ENCODE measurements around the gene MAP2. TPM values are rescaled to one million over a fixed set of nuclear protein-coding genes. Genes with fewer than 3 reads are reported as not detected.

MAP2 gene
- total and polyA plus RNA-seq, 2 donors (not counting 3 experiments of a cell fraction or from before 2014, with no cell fraction given): 19.4 to 46.1 TPM

DNA sequence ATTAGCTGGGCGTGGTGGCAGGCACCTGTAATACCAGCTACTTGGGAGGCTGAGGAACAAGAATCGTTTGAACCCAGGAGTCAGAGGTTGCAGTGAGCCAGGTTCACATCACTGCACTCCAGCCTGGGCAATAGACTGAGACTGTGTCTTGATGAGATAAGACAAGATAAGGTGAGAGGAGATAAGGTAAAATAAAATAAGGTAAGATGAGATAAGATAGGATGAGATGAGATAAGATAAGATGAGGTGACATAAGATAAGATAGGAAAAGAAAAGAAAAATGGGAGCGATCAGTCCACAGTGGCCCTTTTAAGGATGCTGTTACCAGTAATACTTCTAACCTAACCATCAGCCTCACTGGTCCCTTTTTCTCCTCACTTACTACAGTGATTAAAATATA, 213.4 kb downstream of the MAP2 start:
- dilution Hi-C loops (cut with MboI; ENCODE audit: extremely low pct_ligation_motif_present, low sequenced_read_pairs) (no loop called here), intact Hi-C loops (cut with micrococcal nuclease) (no loop called here)
- no TSS peak for BruUV-seq (replicated peaks)
- Histone ChIP-seq H3K27me3 (ENCODE audit: control insufficient read depth in 2 of 2, insufficient read depth in 2 of 2, low read length in 2 of 2) (no peaks in the 10 kb centered on the region), H3K79me2 (ENCODE audit: control insufficient read depth, insufficient read depth, low read length) (no peaks in the 10 kb centered on the region), H3K27ac (ENCODE audit: insufficient read depth, low read depth, low read length) (no peak overlapping the region), H3K4me1 (ENCODE audit: control insufficient read depth, extremely low read depth, insufficient read depth, low read length) (peaks cover 13% of the 10 kb centered on the region), H3K4me2 (ENCODE audit: insufficient read depth, low read length) (no peak overlapping the region), H2AFZ (ENCODE audit: low read depth, low read length) (no peak overlapping the region), H3K4me3 (replicated peaks in 1 of 3; ENCODE audit: insufficient read depth in 1 of 3, low read depth in 1 of 3, low read length in 3 of 3) (no peak overlapping the region), H3K9me1 (replicated peaks; ENCODE audit: control insufficient read depth, extremely low read depth, insufficient read depth, low read length) (no peaks in the 10 kb centered on the region), H4K20me1 (replicated peaks; ENCODE audit: control insufficient read depth, extremely low read depth, insufficient read depth, low read length) (no peaks in the 10 kb centered on the region), H3K36me3 (ENCODE audit: control insufficient read depth in 2 of 2, extremely low read depth in 1 of 2, insufficient read depth in 2 of 2, low read length in 2 of 2) (no peaks in the 10 kb centered on the region), H3K9me3 (replicated peaks; ENCODE audit: control insufficient read depth, insufficient read depth, low read length) (no peaks in the 10 kb centered on the region), H3K9ac (replicated peaks; ENCODE audit: extremely low read depth, insufficient read depth, low read length) (no peak overlapping the region)
- ChIA-PET POLR2A (no interaction called here), CTCF (no interaction called here)
- FAIRE-seq (no peak), DNase-seq (ENCODE audit: low read depth, low spot score) (no peak)
- TF ChIP-seq POLR2A (IDR thresholded peaks at IDR 0.05; ENCODE audit: low read depth, low read length): no peak
- TF ChIP-seq EZH2 (IDR thresholded peaks at IDR 0.05; ENCODE audit: borderline replicate concordance, low read depth, low read length, severe bottlenecking): no peak
- no peak for TF ChIP-seq FOS (IDR thresholded peaks at IDR 0.05; ENCODE audit: borderline replicate concordance, insufficient read depth, low read length)
- no peak for TF ChIP-seq MAX (IDR thresholded peaks at IDR 0.05; ENCODE audit: insufficient read depth, insufficient read length)
- TF ChIP-seq, protein P1, sequence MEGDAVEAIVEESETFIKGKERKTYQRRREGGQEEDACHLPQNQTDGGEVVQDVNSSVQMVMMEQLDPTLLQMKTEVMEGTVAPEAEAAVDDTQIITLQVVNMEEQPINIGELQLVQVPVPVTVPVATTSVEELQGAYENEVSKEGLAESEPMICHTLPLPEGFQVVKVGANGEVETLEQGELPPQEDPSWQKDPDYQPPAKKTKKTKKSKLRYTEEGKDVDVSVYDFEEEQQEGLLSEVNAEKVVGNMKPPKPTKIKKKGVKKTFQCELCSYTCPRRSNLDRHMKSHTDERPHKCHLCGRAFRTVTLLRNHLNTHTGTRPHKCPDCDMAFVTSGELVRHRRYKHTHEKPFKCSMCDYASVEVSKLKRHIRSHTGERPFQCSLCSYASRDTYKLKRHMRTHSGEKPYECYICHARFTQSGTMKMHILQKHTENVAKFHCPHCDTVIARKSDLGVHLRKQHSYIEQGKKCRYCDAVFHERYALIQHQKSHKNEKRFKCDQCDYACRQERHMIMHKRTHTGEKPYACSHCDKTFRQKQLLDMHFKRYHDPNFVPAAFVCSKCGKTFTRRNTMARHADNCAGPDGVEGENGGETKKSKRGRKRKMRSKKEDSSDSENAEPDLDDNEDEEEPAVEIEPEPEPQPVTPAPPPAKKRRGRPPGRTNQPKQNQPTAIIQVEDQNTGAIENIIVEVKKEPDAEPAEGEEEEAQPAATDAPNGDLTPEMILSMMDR (IDR thresholded peaks at IDR 0.05; ENCODE audit: extremely low read depth in 1 of 2, insufficient read depth in 1 of 2, low read depth in 1 of 2, low read length in 2 of 2): no peak
- no peak for TF ChIP-seq MYC (IDR thresholded peaks at IDR 0.05; ENCODE audit: low read depth, low read length)
- TF ChIP-seq POLR2AphosphoS5 (IDR thresholded peaks at IDR 0.05; ENCODE audit: insufficient read depth, low read depth, low read length): no peak
- TF ChIP-seq GATA2 (IDR thresholded peaks at IDR 0.05; ENCODE audit: insufficient read depth, insufficient read length, low read depth, low read length): no peak
- no peak for TF ChIP-seq JUN (IDR thresholded peaks at IDR 0.05; ENCODE audit: borderline replicate concordance, insufficient read depth, insufficient read length, low read depth)

All from endothelial cell of umbilical vein (primary cell).